Suprapubic skin (tissue), 4 donors: ENCODE data around the gene ALLC. TPM values are rescaled to one million over a fixed set of nuclear protein-coding genes. Genes with fewer than 3 reads are reported as not detected.

Experiments
- DNase-seq, 2 donors: peaks; one replicate each; pipeline ENCODE4 v3.0.0-alpha.2; 2019; ENCODE audit warnings: low spot score in 2 of 2
- H3K27ac ChIP-seq: fragments of 200-600 bp; sonication (generic); one replicate; pipeline ENCODE4 v1.5.1; 2019
- H3K27me3 ChIP-seq: fragments of 200-600 bp; sonication (generic); one replicate; pipeline ENCODE4 v1.5.1; 2019
- H3K36me3 ChIP-seq: fragments of 200-600 bp; sonication (generic); one replicate; pipeline ENCODE4 v1.5.1; 2019
- H3K4me1 ChIP-seq: fragments of 200-600 bp; sonication (generic); one replicate; pipeline ENCODE4 v1.5.1; 2019
- H3K4me3 ChIP-seq: fragments of 200-600 bp; sonication (generic); one replicate; pipeline ENCODE4 v1.5.1; 2019; ENCODE audit warnings: mild to moderate bottlenecking
- H3K9me3 ChIP-seq: fragments of 200-600 bp; sonication (generic); one replicate; pipeline ENCODE4 v1.5.1; 2019
- EP300 ChIP-seq: sonication (generic); formaldehyde crosslinking; IDR thresholded peaks from one replicate; pipeline ENCODE4 v1.6.1; 2017; ENCODE audit warnings: antibody characterized with exemption
- POLR2A ChIP-seq, 2 donors: fragments of 450-650 bp; IDR thresholded peaks; one replicate each; pipeline ENCODE4 v1.6.1; 2017; ENCODE audit warnings: antibody characterized with exemption in 2 of 2, mild to moderate bottlenecking in 2 of 2, moderate library complexity in 2 of 2
- POLR2AphosphoS5 ChIP-seq, 3 donors: sonication (generic); formaldehyde crosslinking; IDR thresholded peaks; one replicate each; pipeline ENCODE4 v1.6.1; 2017; ENCODE audit warnings: antibody characterized with exemption in 3 of 3
- WGBS: methylation state at CpG from one replicate; pipeline ENCODE4 v1.1.5; 2018; 5-methylcytosine and 5-hydroxymethylcytosine counted together
- total RNA-seq, 4 donors: library from RNA; depleted of rRNA; stranded (reverse); fragments of >200 nt; gene quantifications; one replicate each; pipeline ENCODE4 v1.1.0, GENCODE V29; 2016
- TF ChIP-seq, protein P1 (sequence below), 2 donors: fragments of 200-600 bp in 1 of 2; fragments of 450-650 bp in 1 of 2; sonication (generic) in 1 of 2; IDR thresholded peaks; one replicate each; pipeline ENCODE4 v1.5.1; 2016 to 2019; ENCODE audit warnings: antibody characterized with exemption in 2 of 2, mild to moderate bottlenecking in 1 of 2, moderate library complexity in 1 of 2

ALLC gene
- total RNA-seq, 4 donors from 2014 or later = not detected

DNA sequence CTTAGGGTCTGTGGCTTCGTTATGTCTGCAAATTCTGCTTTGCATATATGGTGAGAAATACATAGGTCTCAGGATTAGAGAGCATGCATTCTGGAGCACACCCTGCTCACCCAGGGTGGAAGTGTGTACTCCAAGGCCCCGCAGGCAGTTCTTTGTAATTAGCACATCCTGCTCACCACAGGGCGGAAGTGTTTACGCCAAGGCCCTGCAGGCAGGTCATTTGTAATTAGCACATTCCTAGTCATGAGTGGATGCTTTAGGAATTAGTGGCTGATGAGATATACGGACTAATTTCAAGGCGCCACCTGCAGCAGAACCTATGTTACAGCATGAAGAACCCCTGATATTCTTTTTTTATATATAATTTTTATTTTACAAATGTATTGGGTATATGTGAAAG lies 4.2 kb downstream of the ALLC start:
- peak in 1 of 2 donors; percentile 31 for DNase-seq
- H3K27ac ChIP-seq = no peak overlapping the region
- H3K36me3 ChIP-seq = no peaks in the 10 kb centered on the region
- H3K4me3 ChIP-seq = no peak overlapping the region
- H3K9me3 ChIP-seq = no peaks in the 10 kb centered on the region
- no peak for TF ChIP-seq POLR2AphosphoS5 (IDR thresholded peaks at IDR 0.05)
- TF ChIP-seq, protein P1, sequence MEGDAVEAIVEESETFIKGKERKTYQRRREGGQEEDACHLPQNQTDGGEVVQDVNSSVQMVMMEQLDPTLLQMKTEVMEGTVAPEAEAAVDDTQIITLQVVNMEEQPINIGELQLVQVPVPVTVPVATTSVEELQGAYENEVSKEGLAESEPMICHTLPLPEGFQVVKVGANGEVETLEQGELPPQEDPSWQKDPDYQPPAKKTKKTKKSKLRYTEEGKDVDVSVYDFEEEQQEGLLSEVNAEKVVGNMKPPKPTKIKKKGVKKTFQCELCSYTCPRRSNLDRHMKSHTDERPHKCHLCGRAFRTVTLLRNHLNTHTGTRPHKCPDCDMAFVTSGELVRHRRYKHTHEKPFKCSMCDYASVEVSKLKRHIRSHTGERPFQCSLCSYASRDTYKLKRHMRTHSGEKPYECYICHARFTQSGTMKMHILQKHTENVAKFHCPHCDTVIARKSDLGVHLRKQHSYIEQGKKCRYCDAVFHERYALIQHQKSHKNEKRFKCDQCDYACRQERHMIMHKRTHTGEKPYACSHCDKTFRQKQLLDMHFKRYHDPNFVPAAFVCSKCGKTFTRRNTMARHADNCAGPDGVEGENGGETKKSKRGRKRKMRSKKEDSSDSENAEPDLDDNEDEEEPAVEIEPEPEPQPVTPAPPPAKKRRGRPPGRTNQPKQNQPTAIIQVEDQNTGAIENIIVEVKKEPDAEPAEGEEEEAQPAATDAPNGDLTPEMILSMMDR (IDR thresholded peaks at IDR 0.05) = no peak
- peaks cover 5% of the 10 kb centered on the region for H3K27me3 ChIP-seq
- 76% methylated on average over 6 of the region's 6 CpGs for WGBS
- H3K4me1 ChIP-seq = no peaks in the 10 kb centered on the region

DNA sequence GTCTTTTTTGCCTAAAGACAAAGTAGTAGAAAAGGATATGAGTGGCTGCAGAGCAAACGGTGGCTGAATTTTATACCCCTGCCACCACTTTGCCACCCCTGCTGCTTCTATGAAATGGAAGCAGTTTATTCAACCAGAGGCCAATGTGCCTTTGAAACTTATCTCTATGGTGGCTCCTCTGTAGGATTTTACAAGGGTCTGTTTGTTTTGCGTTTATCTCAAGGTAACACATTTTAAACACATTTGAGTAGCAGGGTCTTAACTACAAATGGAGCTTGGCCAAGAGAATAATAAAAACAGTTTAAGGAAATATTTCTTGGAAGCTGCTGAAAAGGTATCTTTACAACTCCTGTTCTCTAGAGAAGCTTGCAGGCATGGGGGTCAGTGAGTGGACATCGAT lies 6.1 kb downstream of the ALLC start:
- Histone ChIP-seq H3K4me1 (no peaks in the 10 kb centered on the region), H3K27ac (no peak overlapping the region), H3K9me3 (no peaks in the 10 kb centered on the region), H3K27me3 (peaks cover 5% of the 10 kb centered on the region), H3K36me3 (no peaks in the 10 kb centered on the region), H3K4me3 (no peak overlapping the region)
- 57% methylated on average over 3 of the region's 3 CpGs for WGBS
- DNase-seq = no peak
- TF ChIP-seq EP300 = no peak
- TF ChIP-seq, protein P1 (IDR thresholded peaks at IDR 0.05) = no peak
- TF ChIP-seq POLR2AphosphoS5 (IDR thresholded peaks at IDR 0.05) = no peak
- no peak for TF ChIP-seq POLR2A (IDR thresholded peaks at IDR 0.05)

DNA sequence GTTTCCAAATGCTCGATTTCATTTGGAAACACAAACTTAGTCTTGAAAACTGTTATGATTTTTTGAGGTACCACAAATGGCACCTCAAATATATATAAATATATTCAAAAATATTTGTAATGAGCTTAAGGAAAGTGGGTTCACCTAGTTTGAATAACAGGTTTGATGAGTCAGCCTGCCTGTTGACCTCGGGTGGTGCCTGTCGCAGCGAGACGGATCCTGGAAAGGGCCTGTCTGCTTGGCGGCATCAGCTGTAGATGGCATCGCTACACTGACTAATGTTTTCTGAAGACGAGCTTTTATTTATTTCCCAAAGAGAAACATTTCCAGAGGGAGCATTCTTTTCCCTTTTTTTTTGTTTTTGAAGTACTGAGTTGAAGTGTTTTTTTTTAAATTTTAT lies 6.9 kb downstream of the ALLC start:
- peak in 1 of 2 donors; percentile 49 for DNase-seq
- no peaks in the 10 kb centered on the region for H3K4me1 ChIP-seq
- H3K27ac ChIP-seq = no peak overlapping the region
- peaks cover 5% of the 10 kb centered on the region for H3K27me3 ChIP-seq
- no peak for TF ChIP-seq POLR2AphosphoS5 (IDR thresholded peaks at IDR 0.05)
- no peak for TF ChIP-seq EP300
- no peak for TF ChIP-seq POLR2A (IDR thresholded peaks at IDR 0.05)
- TF ChIP-seq, protein P1 (IDR thresholded peaks at IDR 0.05) = no peak
- 38% methylated on average over 8 of the region's 8 CpGs for WGBS
- H3K9me3 ChIP-seq = no peaks in the 10 kb centered on the region
- H3K4me3 ChIP-seq = no peak overlapping the region
- no peaks in the 10 kb centered on the region for H3K36me3 ChIP-seq

DNA sequence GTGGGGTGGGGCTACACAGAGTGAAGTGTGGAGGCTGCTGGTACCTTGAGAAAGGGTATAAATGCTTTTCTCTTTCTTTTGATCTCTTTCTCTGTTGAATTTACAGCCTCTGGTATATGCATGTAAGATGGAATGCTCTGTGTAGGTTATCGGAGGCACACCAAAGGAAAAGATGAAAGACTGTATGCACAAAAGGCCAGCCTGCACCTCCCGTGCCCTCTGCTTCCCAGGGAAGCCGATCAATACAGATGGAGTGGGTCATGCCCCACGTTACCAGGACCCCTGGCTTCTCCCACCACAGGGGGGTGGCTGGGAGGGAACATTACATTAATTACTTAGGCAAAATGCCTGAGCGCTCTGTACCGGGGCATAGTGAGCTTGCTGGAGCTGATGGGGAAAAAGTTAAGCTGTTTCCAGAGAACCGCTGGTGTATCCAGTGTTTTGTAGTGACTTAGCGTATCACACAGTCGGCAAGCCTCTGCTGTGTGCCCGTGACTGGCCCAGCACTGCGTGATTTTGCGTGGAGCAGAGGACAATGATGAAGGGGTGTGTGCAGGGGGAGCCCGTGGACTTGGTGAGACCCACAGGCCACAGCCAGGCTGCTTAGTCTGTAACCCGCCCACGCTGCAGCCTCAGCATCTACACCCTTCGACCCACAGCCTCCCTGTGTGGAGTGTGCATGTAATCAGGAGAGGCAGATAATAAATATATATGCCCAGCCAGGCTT lies 8.0 kb downstream of the ALLC start:
- H3K9me3 ChIP-seq = no peaks in the 10 kb centered on the region
- DNase-seq = peak in 1 of 2 donors; percentile 69
- no peak overlapping the region for H3K4me3 ChIP-seq
- no peak overlapping the region for H3K27ac ChIP-seq
- peaks cover 5% of the 10 kb centered on the region for H3K27me3 ChIP-seq
- WGBS = 86% methylated on average over 14 of the region's 16 CpGs
- H3K4me1 ChIP-seq = no peaks in the 10 kb centered on the region
- H3K36me3 ChIP-seq = no peaks in the 10 kb centered on the region
- TF ChIP-seq POLR2AphosphoS5 (IDR thresholded peaks at IDR 0.05) = no peak
- TF ChIP-seq EP300 = no peak
- TF ChIP-seq POLR2A (IDR thresholded peaks at IDR 0.05) = no peak
- TF ChIP-seq, protein P1 (IDR thresholded peaks at IDR 0.05) = no peak

DNA sequence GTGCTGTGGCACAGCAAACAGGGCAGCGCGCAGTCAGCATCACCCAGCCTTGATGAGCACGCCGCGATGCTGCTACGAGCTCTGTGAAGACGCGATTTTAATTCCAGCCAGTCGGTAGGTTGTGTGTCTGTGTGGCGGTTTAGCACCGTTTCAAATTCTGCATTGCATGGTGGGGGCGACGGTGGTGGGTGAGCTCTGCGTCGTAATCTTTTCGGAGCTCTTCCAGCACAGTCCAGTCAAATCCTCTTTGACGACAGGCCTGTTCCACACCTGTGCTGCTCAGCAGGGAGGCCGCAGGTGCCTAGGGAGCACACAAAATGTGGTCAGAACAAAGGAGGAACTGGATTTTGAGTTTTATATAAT lies 8.6 kb downstream of the ALLC start:
- Histone ChIP-seq H3K9me3 (no peaks in the 10 kb centered on the region), H3K4me3 (no peak overlapping the region), H3K4me1 (no peaks in the 10 kb centered on the region), H3K27me3 (peaks cover 5% of the 10 kb centered on the region), H3K27ac (no peak overlapping the region), H3K36me3 (no peaks in the 10 kb centered on the region)
- WGBS = 98% methylated on average over 18 of the region's 18 CpGs
- DNase-seq = no peak
- TF ChIP-seq, protein P1 (IDR thresholded peaks at IDR 0.05) = no peak
- TF ChIP-seq POLR2A (IDR thresholded peaks at IDR 0.05) = no peak
- no peak for TF ChIP-seq EP300
